Ovary (tissue), 3 donors: ENCODE data around the gene U2AF1L4.

Source experiments
- EP300 ChIP-seq: sonication (generic); formaldehyde crosslinking; IDR thresholded peaks from one replicate; pipeline ENCODE4 v1.6.1; 2017; ENCODE audit warnings: antibody characterized with exemption
- POLR2A ChIP-seq: fragments of 450-650 bp; IDR thresholded peaks from one replicate; pipeline ENCODE4 v1.6.1; 2017; ENCODE audit warnings: antibody characterized with exemption, mild to moderate bottlenecking, moderate library complexity
- TF ChIP-seq, protein P1 (sequence below), 3 donors: fragments of 450-650 bp in 2 of 3; fragments of 200-600 bp in 1 of 3; IDR thresholded peaks; one replicate each; pipeline versions ENCODE4 v1.5.1 to v1.8.0; 2016 to 2022; ENCODE audit warnings: antibody characterized with exemption in 3 of 3, mild to moderate bottlenecking in 1 of 3
- donor health status: DM: no; HTN: no; CAD: no.

DNA sequence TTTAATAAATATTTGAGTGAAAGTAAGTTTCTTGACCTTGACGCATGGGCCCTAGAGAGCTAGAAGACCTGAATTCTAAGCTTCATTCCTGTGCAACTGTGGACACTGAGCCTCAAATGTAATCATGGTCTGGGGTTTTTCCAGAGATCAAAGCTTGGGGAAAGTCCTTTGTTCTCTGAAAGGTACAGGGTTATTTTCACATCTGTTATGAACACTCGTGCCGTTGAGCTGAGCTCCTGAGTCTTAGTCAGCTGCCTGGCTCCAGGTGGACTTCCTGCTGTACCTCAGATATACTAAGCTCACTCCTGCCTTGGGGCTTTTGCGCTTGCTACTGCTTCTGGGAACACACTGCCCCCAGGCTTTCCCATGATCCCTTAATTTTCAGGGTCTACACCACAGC is 48.4 kb downstream of the U2AF1L4 start:
- TF ChIP-seq EP300 (no peak), POLR2A (no peak)
- TF ChIP-seq, protein P1, sequence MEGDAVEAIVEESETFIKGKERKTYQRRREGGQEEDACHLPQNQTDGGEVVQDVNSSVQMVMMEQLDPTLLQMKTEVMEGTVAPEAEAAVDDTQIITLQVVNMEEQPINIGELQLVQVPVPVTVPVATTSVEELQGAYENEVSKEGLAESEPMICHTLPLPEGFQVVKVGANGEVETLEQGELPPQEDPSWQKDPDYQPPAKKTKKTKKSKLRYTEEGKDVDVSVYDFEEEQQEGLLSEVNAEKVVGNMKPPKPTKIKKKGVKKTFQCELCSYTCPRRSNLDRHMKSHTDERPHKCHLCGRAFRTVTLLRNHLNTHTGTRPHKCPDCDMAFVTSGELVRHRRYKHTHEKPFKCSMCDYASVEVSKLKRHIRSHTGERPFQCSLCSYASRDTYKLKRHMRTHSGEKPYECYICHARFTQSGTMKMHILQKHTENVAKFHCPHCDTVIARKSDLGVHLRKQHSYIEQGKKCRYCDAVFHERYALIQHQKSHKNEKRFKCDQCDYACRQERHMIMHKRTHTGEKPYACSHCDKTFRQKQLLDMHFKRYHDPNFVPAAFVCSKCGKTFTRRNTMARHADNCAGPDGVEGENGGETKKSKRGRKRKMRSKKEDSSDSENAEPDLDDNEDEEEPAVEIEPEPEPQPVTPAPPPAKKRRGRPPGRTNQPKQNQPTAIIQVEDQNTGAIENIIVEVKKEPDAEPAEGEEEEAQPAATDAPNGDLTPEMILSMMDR (IDR thresholded peaks at IDR 0.05) = no peak
